KMS-11 (cell line): Measurements from ENCODE around the gene TSC22D4.
"Not testable (repeated sequence)": the region's sequence is repeated elsewhere in the genome, so short reads cannot be mapped to it uniquely, and the experiment has no call there.

Experiments used
- H2AFZ ChIP-seq: fragments of 200-600 bp; sonication (generic); 2 replicates; pipeline ENCODE4 v1.6.1; 2016; ENCODE audit warnings: antibody characterized with exemption, mixed run types, low read depth
- H3K27ac ChIP-seq: fragments of 200-600 bp; sonication (generic); 2 replicates; pipeline ENCODE4 v1.6.1; 2016; ENCODE audit warnings: mild to moderate bottlenecking, mixed run types
- H3K27me3 ChIP-seq: fragments of 200-600 bp; sonication (generic); 2 replicates; pipeline ENCODE4 v1.6.1; 2017; ENCODE audit warnings: mild to moderate bottlenecking, low read depth, mixed run types, moderate library complexity; ENCODE audit not compliant: insufficient read depth
- H3K36me3 ChIP-seq: fragments of 200-600 bp; sonication (generic); 2 replicates; pipeline ENCODE4 v1.6.1; 2017; ENCODE audit warnings: mild to moderate bottlenecking, mixed run types; ENCODE audit not compliant: insufficient read depth
- H3K4me1 ChIP-seq: fragments of 200-600 bp; sonication (generic); 2 replicates; pipeline ENCODE4 v1.6.1; 2016; ENCODE audit warnings: mild to moderate bottlenecking, low read depth, mixed run types; ENCODE audit not compliant: poor library complexity, severe bottlenecking
- H3K4me2 ChIP-seq: fragments of 200-600 bp; sonication (generic); 2 replicates; pipeline ENCODE4 v1.7.0; 2016; ENCODE audit warnings: mild to moderate bottlenecking, mixed run types
- H3K4me3 ChIP-seq: fragments of 200-600 bp; sonication (generic); IDR thresholded peaks from 2 replicates; pipeline ENCODE4 v1.6.1; 2017; ENCODE audit warnings: low read depth, low read length, mixed read lengths; ENCODE audit not compliant: insufficient read depth
- H3K79me2 ChIP-seq: fragments of 200-600 bp; sonication (generic); 2 replicates; pipeline ENCODE4 v1.6.1; 2016; ENCODE audit warnings: low read depth, mixed run types; ENCODE audit not compliant: insufficient read depth
- H3K9ac ChIP-seq: fragments of 200-600 bp; sonication (generic); 2 replicates; pipeline ENCODE4 v1.6.1; 2016; ENCODE audit warnings: mild to moderate bottlenecking, mixed run types
- H4K20me1 ChIP-seq: fragments of 200-600 bp; sonication (generic); 2 replicates; pipeline ENCODE4 v1.6.1; 2016; ENCODE audit warnings: mild to moderate bottlenecking, mixed run types; ENCODE audit not compliant: insufficient read depth
- CTCF ChIP-seq: fragments of 200-600 bp; sonication (generic); conservative IDR thresholded peaks from 2 replicates; pipeline ENCODE4 v1.6.1; 2017; ENCODE audit warnings: low read depth, mild to moderate bottlenecking, antibody characterized with exemption, low read length, moderate library complexity, mixed read lengths

Gene TSC22D4

GRCh38 chr7:100452513-100452912, 26.5 kb downstream of the TSC22D4 start:
- Histone ChIP-seq H3K4me2 (no peak overlapping the region), H3K36me3 (no peaks in the 10 kb centered on the region), H3K79me2 (no peaks in the 10 kb centered on the region), H3K4me3 (no peak overlapping the region), H3K4me1 (peaks cover 4% of the 10 kb centered on the region), H3K9ac (no peak overlapping the region), H2AFZ (no peak overlapping the region), H3K27me3 (no peaks in the 10 kb centered on the region; the same call in 1 of the 2 replicates), H4K20me1 (no peaks in the 10 kb centered on the region), H3K27ac (no peak overlapping the region)
- TF ChIP-seq CTCF = no peak

GRCh38 chr7:100449190-100449795, 29.7 kb downstream of the TSC22D4 start:
- H3K4me2 ChIP-seq = no peak overlapping the region

GRCh38 chr7:100447363-100447762, 31.7 kb downstream of the TSC22D4 start:
- H3K36me3 ChIP-seq, H3K4me3 ChIP-seq, H3K79me2 ChIP-seq, H3K27ac ChIP-seq, H3K4me2 ChIP-seq, H3K4me1 ChIP-seq, H2AFZ ChIP-seq, H4K20me1 ChIP-seq, H3K9ac ChIP-seq, H3K27me3 ChIP-seq: not testable (repeated sequence)

More at GRCh38 chr7:100449190-100449795, 29.7 kb downstream of the TSC22D4 start:
- H4K20me1 ChIP-seq = no peaks in the 10 kb centered on the region
- no peaks in the 10 kb centered on the region for H3K79me2 ChIP-seq
- no peak overlapping the region for H3K4me3 ChIP-seq
- H3K9ac ChIP-seq = no peak overlapping the region
- H3K27ac ChIP-seq = no peak overlapping the region
- TF ChIP-seq CTCF = no peak
- H3K36me3 ChIP-seq = no peaks in the 10 kb centered on the region
- H3K4me1 ChIP-seq = peaks cover 4% of the 10 kb centered on the region
- H3K27me3 ChIP-seq = no peaks in the 10 kb centered on the region; the same call in 1 of the 2 replicates
- H2AFZ ChIP-seq = no peak overlapping the region

- H3K4me3 ChIP-seq = no peak overlapping the region
- no peaks in the 10 kb centered on the region for H4K20me1 ChIP-seq
- no peaks in the 10 kb centered on the region for H3K27me3 ChIP-seq
- H3K36me3 ChIP-seq = no peaks in the 10 kb centered on the region
- no peak overlapping the region for H3K4me2 ChIP-seq
- no peaks in the 10 kb centered on the region for H3K79me2 ChIP-seq
- no peak overlapping the region for H3K9ac ChIP-seq
- H3K27ac ChIP-seq = no peak overlapping the region
- TF ChIP-seq CTCF = no peak
- H3K4me1 ChIP-seq = peaks cover 4% of the 10 kb centered on the region
- no peak overlapping the region for H2AFZ ChIP-seq
Measured at GRCh38 chr7:100446040-100446439, 33.0 kb downstream of the TSC22D4 start.
